Stimulated activated CD8-positive, alpha-beta memory T cell treated with anti-CD3 and anti-CD28 coated beads, Interleukin-7, amount 100 ng/mL, for 48 hours (primary cell): ENCODE results near the gene GLTP.
"Not testable (repeated sequence)": the region's sequence is repeated elsewhere in the genome, so short reads cannot be mapped to it uniquely, and the experiment has no call there.

ENCODE experiments used
- DNase-seq, 2 donors: peaks; one replicate each; pipeline ENCODE4 v3.0.0-alpha.2; 2020; ENCODE audit warnings: low read depth in 1 of 2; ENCODE audit errors: extremely low read depth in 1 of 2

Gene GLTP

GRCh38 chr12:109905301-109905700, 25.0 kb upstream of the GLTP start:
- DNase-seq, result no peak

DNA sequence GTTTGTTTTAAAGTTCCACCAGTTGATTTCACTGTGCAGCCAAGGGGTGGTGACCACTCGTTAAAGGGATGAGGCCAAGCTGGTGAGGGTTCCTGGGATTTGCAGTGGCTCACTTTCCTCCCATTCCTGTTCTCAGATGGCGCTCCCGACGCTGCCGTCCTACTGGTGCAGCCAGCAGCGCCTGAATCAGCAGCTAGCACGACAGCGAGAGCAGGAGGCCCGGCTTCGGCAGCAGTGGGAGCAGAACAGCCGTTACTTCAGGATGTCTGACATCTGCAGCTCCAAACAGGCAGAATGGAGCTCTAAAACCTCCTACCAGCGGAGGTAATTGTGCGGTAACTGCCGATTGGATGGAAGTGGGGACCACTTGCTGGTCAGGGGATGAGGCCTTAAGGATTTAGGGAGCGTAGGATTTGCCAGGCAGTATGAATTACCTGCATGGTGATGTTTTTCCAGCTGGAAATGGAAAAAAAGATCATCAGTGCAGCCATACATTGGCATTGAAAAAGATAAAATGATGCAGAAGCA, 22.6 kb upstream of the GLTP start:
- DNase-seq, result no peak

GRCh38 chr12:109900752-109901580, 20.6 kb upstream of the GLTP start:
- DNase-seq, result no peak

GRCh38 chr12:109899783-109900751, 19.7 kb upstream of the GLTP start, which contains the start of gene TCHP:
TCHP (plus strand) TSS chr12:109900274; CDS start chr12:109903027, 2,753 bp downstream.
- DNase-seq, result peak; percentile 44 to 56

DNA sequence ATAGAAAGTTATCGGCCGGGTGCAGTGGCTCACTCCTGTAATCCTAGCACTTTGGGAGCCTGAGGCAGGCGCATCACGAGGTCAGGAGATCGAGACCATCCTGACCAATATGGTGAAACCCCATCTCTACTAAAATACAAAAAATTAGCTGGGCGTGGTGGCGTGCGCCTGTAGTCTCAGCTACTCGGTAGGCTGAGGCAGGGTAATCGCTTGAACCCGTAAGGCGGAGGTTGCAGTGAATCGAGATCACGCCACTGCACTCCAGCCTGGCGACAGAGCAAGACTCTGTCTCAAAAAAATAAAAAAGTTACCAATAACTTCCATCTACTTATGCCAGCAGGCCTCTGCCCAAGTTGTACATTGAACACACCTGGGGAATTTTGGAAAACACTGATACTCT, 19.0 kb upstream of the GLTP start:
- DNase-seq, result not testable (repeated sequence)

- DNase-seq, result no peak
Measured at GRCh38 chr12:109897029-109897428, 16.7 kb upstream of the GLTP start.

- no peak for DNase-seq
Measured at GRCh38 chr12:109896188-109896587, 15.8 kb upstream of the GLTP start.

GRCh38 chr12:109894939-109895338, 14.6 kb upstream of the GLTP start:
- no peak for DNase-seq

DNA sequence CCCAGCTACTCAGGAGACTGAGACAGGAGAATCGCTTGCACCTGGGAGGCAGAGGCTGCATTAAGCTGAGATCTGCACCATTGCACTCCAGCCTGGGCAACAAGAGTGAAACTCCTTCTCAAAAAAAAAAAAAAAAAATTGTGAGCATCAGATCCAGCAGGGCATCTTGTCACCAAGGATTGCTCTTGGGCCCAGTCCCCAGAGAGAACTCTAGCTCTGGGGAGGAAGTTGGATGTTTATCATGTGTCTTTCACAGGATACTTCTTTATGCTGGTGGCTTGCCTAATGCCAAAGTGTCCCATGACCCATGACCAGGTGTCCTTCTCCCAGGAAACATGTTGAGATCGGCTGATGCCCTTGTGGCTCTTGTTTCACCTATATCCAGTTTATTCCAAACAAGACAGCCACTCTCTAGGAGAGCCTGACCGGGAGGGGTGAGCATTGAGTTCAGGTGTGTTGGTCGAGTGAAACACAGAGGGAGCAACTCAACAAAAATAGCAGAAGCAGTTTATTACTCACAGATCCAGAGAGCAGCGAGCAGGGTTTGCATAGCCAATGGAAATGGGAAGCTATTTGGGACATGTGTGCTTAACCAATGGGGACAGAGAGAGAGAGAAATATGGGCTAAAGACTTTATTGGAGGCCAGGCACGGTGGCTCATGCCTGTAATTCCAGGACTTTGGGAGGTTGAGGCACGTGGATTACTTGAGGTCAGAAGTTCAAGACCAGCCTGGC, 13.1 kb upstream of the GLTP start:
- no peak for DNase-seq

GRCh38 chr12:109892748-109893147, 12.4 kb upstream of the GLTP start:
- no peak for DNase-seq

- no peak for DNase-seq
Measured at GRCh38 chr12:109892165-109892715, 11.9 kb upstream of the GLTP start.

- not testable (repeated sequence) for DNase-seq
Measured at GRCh38 chr12:109891731-109892130, 11.4 kb upstream of the GLTP start.

- DNase-seq, result no peak
Measured at GRCh38 chr12:109890620-109891170, 10.4 kb upstream of the GLTP start.

DNA sequence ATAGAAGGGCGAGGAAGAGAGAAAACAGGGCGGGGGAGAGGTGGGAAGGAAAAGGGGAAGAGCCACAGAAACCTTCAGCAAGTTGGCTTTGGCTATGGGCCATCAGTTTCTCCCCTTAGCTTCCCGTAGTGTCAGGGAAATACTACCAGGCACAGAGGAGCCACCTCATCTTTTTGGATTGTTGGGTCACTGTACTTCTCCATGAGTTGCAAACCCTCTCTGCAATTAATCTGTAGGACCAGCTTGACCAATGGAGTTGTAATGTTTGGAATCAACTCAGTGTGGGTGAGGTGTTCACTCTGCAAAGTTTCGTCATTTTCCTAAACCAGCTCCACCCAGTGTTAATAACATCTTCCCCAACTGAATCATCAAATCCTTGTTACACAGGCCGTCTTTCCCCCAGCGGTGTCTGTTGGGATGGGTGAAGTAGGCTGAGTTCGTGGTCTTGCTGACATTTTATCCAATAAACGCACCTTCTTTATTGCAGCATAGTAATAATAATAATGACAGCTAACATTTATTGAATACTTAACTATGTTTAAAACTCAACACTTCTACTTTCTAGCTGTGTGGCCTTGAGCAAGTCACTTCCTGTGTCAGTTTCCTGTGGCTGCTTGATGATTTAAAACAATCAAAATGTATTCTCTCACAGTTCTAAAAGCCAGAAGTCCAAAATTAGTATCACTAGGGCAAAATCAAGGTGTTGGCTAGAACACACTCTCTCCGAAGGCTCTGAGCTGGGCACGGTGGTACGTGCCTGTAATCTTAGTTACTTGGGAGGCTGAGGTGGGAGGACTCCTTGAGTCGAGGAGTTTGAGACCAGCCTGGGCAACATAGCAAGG, 8.1 kb upstream of the GLTP start:
- DNase-seq, result no peak

DNA sequence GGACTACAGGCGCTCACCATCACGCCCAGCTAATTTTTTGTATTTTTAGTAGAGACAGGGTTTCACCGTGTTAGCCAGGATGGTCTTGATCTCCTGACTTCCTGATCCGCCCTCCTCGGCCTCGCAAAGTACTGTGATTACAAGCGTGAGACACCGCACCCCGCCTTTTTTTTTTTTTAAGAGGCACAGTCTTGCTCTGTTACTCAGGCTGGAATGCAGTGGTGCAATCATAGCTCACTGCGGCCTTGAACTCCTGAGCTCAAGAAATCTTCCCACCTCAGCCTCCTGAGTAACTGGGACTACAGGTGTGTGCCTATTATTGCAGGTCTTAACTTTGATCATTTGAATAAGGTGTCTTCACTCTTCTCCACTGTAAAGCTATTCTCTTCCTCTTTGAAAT, 5.3 kb upstream of the GLTP start:
- no peak for DNase-seq

GRCh38 chr12:109883461-109883860, 3.1 kb upstream of the GLTP start:
- DNase-seq, result no peak

- DNase-seq, result no peak
Measured at GRCh38 chr12:109881752-109882151, 1.4 kb upstream of the GLTP start.

GRCh38 chr12:109880938-109881337, 597 bp upstream of the GLTP start:
- no peak for DNase-seq

DNA sequence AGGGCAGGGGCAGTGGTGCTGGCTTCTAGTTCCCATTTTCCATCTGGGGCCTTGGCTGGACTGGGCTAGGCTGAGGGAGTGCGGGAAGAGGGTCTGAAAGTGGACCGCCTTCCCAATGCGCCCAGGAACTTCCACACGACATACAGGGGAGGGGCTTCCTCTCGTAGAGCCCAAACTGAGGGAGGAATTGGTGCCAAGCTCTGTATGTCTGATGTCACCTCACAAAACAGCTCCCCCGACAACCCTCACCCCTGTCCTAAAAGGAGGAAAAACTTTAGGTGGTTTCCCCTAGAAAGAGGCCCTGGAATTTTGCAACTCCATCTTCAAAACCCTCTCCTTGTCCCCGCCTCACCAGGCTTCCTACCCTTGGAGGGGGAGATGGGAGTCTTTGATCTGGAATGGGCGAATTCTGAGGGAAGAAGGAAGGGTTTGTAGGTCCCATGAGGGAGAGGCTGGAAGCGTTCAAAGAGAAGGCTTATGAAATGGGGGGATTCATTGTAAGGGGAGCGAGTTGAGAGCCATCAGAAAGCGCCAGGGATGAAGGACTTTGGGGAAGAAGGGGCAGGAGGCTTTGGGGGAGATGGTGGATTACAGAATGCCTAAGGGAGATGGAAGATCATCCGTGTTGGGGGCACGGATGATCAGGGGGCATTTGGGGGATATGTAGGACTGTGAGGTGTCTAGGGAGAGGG, 844 bp downstream of the GLTP start:
- DNase-seq, result no peak
